ENCODE data around the gene SLC25A51. TPM values are rescaled to one million over a fixed set of nuclear protein-coding genes. Genes with fewer than 3 reads are reported as not detected.

Gene SLC25A51
- total and polyA plus RNA-seq, 2 experiments from 2014 or later, result 5.3 to 22.0 TPM

GRCh38 chr9:37947471-37947870 lies 43.5 kb upstream of the SLC25A51 start:
- no peak overlapping the region for H3K4me3 ChIP-seq
- Mint-ChIP-seq H3K4me1 (peaks cover 23% of the 10 kb centered on the region), H3K36me3 (ENCODE audit: low read depth) (peaks cover 18% of the 10 kb centered on the region), H3K27me3 (ENCODE audit: insufficient read depth, low read depth, poor library complexity) (peaks cover 3% of the 10 kb centered on the region), H3K9me3 (no peaks in the 10 kb centered on the region; the same call in 2 of the 3 replicates), H3K4me3 (no peak overlapping the region), H3K27ac (0 out of 2 replicates have a peak overlapping the region, but pooled peaks have one; percentile 10)
- H3F3A ChIP-seq (replicated peaks; ENCODE audit: low read depth), result no peaks in the 10 kb centered on the region
- H2AFZ ChIP-seq, result no peak overlapping the region
- H3K36me3 ChIP-seq (ENCODE audit: insufficient read depth), result no peaks in the 10 kb centered on the region; the same call in 1 of the 2 replicates
- no peaks in the 10 kb centered on the region for H4K20me1 ChIP-seq (replicated peaks; ENCODE audit: insufficient read depth)
- H3K4me1 ChIP-seq (ENCODE audit: insufficient read depth), result peaks cover 16% of the 10 kb centered on the region
- TF ChIP-seq ZNF331 (CRISPR knock-in tag; IDR thresholded peaks at IDR 0.05; ENCODE audit: low read depth), result no peak
- TF ChIP-seq STAT1 (IDR thresholded peaks at IDR 0.05; ENCODE audit: unreplicated experiment), result no peak
- TF ChIP-seq JUNB (IDR thresholded peaks at IDR 0.05; ENCODE audit: unreplicated experiment), result no peak
- no peak for TF ChIP-seq CREB1 (CRISPR knock-in tag; IDR thresholded peaks at IDR 0.05; ENCODE audit: low read depth)
- no peak for TF ChIP-seq EZH2phosphoT487 (IDR thresholded peaks at IDR 0.05; ENCODE audit: unreplicated experiment)
- no peak for TF ChIP-seq CTCF (conservative IDR thresholded peaks at IDR 0.05; ENCODE audit: low read depth in 2 of 2)
- no peak for TF ChIP-seq ZNF462 (CRISPR knock-in tag; IDR thresholded peaks at IDR 0.05)
- TF ChIP-seq POLR2AphosphoS5 (IDR thresholded peaks at IDR 0.05; ENCODE audit: low read depth), result no peak
- no peak for TF ChIP-seq ETS1 (IDR thresholded peaks at IDR 0.05)
- TF ChIP-seq EZH2 (IDR thresholded peaks at IDR 0.05; ENCODE audit: low read depth, unreplicated experiment), result no peak
- no peak for TF ChIP-seq ZNF114 (CRISPR knock-in tag; IDR thresholded peaks at IDR 0.05)
- no peak for TF ChIP-seq NANOG (IDR thresholded peaks at IDR 0.05; ENCODE audit: borderline replicate concordance)
- 0 out of 2 replicates have a peak, but pooled peaks cover 3% of the 10 kb centered on the region for H3K9me2 ChIP-seq (ENCODE audit: insufficient read depth)
- no peak overlapping the region for H3K27ac ChIP-seq (ENCODE audit: low read depth)
- DNase-seq (ENCODE audit: low spot score) (no peak), ATAC-seq (no peak)
- no peaks in the 10 kb centered on the region for H3K79me2 ChIP-seq (replicated peaks; ENCODE audit: insufficient read depth)
- H3K4me2 ChIP-seq, result no peak overlapping the region
- no peaks in the 10 kb centered on the region for H3K27me3 ChIP-seq (ENCODE audit: insufficient read depth)

All from GM23338 (cell line).